SK-N-SH treated with all-trans-retinoic acid at 6 μM for 48 hours (cell line): ENCODE measurements around the gene FIBIN.

ENCODE experiments used
- ATAC-seq: fragments of 200-7000 bp; cut with Tn5 transposase; 3 replicates; pipeline ENCODE4 v1.9.1; 2020; ENCODE audit warnings: mild to moderate bottlenecking, moderate library complexity
- ARNTL ChIP-seq: fragments of 450-650 bp; formaldehyde crosslinking; IDR thresholded peaks from 2 replicates; pipeline ENCODE4 v1.5.0; 2020; ENCODE audit warnings: low read depth, mild to moderate bottlenecking, moderate library complexity, borderline replicate concordance
- BACH2 ChIP-seq: fragments of 250-450 bp; sonication (Bioruptor Pico); IDR thresholded peaks from 2 replicates; pipeline ENCODE4 v1.9.0; 2021; ENCODE audit warnings: mild to moderate bottlenecking, borderline replicate concordance
- CSDC2 ChIP-seq: fragments of 250-450 bp; sonication (Bioruptor Pico); IDR thresholded peaks from 2 replicates; pipeline ENCODE4 v1.5.0; 2020; ENCODE audit warnings: mild to moderate bottlenecking, moderate library complexity
- ESRRG ChIP-seq: fragments of 250-450 bp; sonication (Bioruptor Pico); IDR thresholded peaks from 2 replicates; pipeline ENCODE4 v1.6.1; 2021; ENCODE audit warnings: mild to moderate bottlenecking
- GLIS3 ChIP-seq: fragments of 250-450 bp; sonication (Bioruptor Pico); IDR thresholded peaks from 2 replicates; pipeline ENCODE4 v1.5.0; 2020; ENCODE audit warnings: mild to moderate bottlenecking, moderate library complexity
- ISL1 ChIP-seq: fragments of 250-450 bp; sonication (Bioruptor Pico); IDR thresholded peaks from 2 replicates; pipeline ENCODE4 v2.1.2; 2022; ENCODE audit warnings: mild to moderate bottlenecking, moderate library complexity
- OSR1 ChIP-seq: fragments of 250-450 bp; sonication (Bioruptor Pico); IDR thresholded peaks from 2 replicates; pipeline ENCODE4 v1.8.0; 2022; ENCODE audit warnings: moderate library complexity, mild to moderate bottlenecking, inconsistent platforms
- PATZ1 ChIP-seq: fragments of 250-450 bp; sonication (Bioruptor Pico); IDR thresholded peaks from 2 replicates; pipeline ENCODE4 v1.8.0; 2020; ENCODE audit warnings: mild to moderate bottlenecking, moderate library complexity, borderline replicate concordance
- PPARA ChIP-seq: fragments of 250-450 bp; sonication (Bioruptor Pico); IDR thresholded peaks from 2 replicates; pipeline ENCODE4 v1.5.0; 2020; ENCODE audit warnings: mild to moderate bottlenecking, borderline replicate concordance
- RARB ChIP-seq: fragments of 250-450 bp; sonication (Bioruptor Pico); IDR thresholded peaks from 2 replicates; pipeline ENCODE4 v1.8.0; 2021; ENCODE audit warnings: mild to moderate bottlenecking, moderate library complexity
- SNAI2 ChIP-seq: fragments of 250-450 bp; sonication (Bioruptor Pico); IDR thresholded peaks from 2 replicates; pipeline ENCODE4 v1.5.0; 2020; ENCODE audit warnings: mild to moderate bottlenecking, moderate library complexity
- TCF4 ChIP-seq: fragments of 250-450 bp; sonication (Bioruptor Pico); IDR thresholded peaks from 2 replicates; pipeline ENCODE4 v1.8.0; 2021; ENCODE audit warnings: mild to moderate bottlenecking, moderate library complexity, borderline replicate concordance
- TOX ChIP-seq: fragments of 250-450 bp; sonication (Bioruptor Pico); IDR thresholded peaks from 2 replicates; pipeline ENCODE4 v1.8.0; 2021; ENCODE audit warnings: mild to moderate bottlenecking, moderate library complexity, borderline replicate concordance
- ZC3H10 ChIP-seq: fragments of 250-450 bp; sonication (Bioruptor Pico); IDR thresholded peaks from 2 replicates; pipeline ENCODE4 v1.5.1; 2021; ENCODE audit warnings: mild to moderate bottlenecking, moderate library complexity
- ZFP30 ChIP-seq: fragments of 450-650 bp; formaldehyde crosslinking; IDR thresholded peaks from 2 replicates; pipeline ENCODE4 v1.5.0; 2022; ENCODE audit warnings: mild to moderate bottlenecking, moderate library complexity
- ZNF70 ChIP-seq: fragments of 450-650 bp; formaldehyde crosslinking; IDR thresholded peaks from 2 replicates; pipeline ENCODE4 v1.5.0; 2020; ENCODE audit warnings: mild to moderate bottlenecking, moderate library complexity
- ZNF8 ChIP-seq: fragments of 450-650 bp; formaldehyde crosslinking; IDR thresholded peaks from 2 replicates; pipeline ENCODE4 v1.5.0; 2020; ENCODE audit warnings: mild to moderate bottlenecking, moderate library complexity
- TF ChIP-seq, protein P1 (sequence below): fragments of 250-450 bp; sonication (Bioruptor Pico); IDR thresholded peaks from 2 replicates; pipeline ENCODE4 v1.5.0; 2020; ENCODE audit warnings: mild to moderate bottlenecking, moderate library complexity
- TF ChIP-seq, protein P2 (sequence below): fragments of 250-450 bp; sonication (Bioruptor Pico); IDR thresholded peaks from 2 replicates; pipeline ENCODE4 v1.5.1; 2021; ENCODE audit warnings: mild to moderate bottlenecking, moderate library complexity
- TF ChIP-seq, protein P3 (sequence below): fragments of 250-450 bp; sonication (Bioruptor Pico); IDR thresholded peaks from 2 replicates; pipeline ENCODE4 v1.8.0; 2021; ENCODE audit warnings: low read depth, mild to moderate bottlenecking, moderate library complexity, borderline replicate concordance

The FIBIN gene

DNA sequence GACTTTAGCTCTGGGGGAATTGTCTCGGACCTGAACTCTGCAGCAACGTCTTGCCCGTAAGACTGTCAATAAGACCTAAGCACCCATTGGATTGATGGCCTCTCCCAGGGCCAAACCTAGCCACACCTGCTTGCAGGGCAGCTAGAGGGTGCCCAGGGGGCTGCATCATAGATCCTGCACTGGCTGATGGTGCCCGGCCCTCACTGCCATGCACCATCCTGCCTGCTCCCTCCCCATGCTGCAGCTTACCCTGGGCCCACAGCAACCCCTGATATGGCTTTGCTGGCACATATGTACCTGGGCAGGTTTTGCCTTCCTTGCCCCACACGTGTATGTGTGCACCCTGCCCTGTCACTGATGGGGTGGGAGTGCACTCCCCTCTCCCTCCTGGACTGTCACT is 37.8 kb downstream of the FIBIN start (continued):
- TF ChIP-seq, protein P1, sequence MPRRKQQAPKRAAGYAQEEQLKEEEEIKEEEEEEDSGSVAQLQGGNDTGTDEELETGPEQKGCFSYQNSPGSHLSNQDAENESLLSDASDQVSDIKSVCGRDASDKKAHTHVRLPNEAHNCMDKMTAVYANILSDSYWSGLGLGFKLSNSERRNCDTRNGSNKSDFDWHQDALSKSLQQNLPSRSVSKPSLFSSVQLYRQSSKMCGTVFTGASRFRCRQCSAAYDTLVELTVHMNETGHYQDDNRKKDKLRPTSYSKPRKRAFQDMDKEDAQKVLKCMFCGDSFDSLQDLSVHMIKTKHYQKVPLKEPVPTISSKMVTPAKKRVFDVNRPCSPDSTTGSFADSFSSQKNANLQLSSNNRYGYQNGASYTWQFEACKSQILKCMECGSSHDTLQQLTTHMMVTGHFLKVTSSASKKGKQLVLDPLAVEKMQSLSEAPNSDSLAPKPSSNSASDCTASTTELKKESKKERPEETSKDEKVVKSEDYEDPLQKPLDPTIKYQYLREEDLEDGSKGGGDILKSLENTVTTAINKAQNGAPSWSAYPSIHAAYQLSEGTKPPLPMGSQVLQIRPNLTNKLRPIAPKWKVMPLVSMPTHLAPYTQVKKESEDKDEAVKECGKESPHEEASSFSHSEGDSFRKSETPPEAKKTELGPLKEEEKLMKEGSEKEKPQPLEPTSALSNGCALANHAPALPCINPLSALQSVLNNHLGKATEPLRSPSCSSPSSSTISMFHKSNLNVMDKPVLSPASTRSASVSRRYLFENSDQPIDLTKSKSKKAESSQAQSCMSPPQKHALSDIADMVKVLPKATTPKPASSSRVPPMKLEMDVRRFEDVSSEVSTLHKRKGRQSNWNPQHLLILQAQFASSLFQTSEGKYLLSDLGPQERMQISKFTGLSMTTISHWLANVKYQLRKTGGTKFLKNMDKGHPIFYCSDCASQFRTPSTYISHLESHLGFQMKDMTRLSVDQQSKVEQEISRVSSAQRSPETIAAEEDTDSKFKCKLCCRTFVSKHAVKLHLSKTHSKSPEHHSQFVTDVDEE, result no peak
- TF ChIP-seq PATZ1 (CRISPR knock-in tag) (no peak), ZNF8 (CRISPR knock-in tag) (no peak)

GRCh38 chr11:27039873-27040272 is 46.0 kb downstream of the FIBIN start:
- no peak for TF ChIP-seq ARNTL (CRISPR knock-in tag)
- TF ChIP-seq CSDC2 (CRISPR knock-in tag), result no peak
- TF ChIP-seq, protein P2, sequence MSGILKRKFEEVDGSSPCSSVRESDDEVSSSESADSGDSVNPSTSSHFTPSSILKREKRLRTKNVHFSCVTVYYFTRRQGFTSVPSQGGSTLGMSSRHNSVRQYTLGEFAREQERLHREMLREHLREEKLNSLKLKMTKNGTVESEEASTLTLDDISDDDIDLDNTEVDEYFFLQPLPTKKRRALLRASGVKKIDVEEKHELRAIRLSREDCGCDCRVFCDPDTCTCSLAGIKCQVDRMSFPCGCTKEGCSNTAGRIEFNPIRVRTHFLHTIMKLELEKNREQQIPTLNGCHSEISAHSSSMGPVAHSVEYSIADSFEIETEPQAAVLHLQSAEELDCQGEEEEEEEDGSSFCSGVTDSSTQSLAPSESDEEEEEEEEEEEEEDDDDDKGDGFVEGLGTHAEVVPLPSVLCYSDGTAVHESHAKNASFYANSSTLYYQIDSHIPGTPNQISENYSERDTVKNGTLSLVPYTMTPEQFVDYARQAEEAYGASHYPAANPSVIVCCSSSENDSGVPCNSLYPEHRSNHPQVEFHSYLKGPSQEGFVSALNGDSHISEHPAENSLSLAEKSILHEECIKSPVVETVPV, result no peak
- TF ChIP-seq BACH2, result no peak
- no peak for TF ChIP-seq RARB (CRISPR knock-in tag)
- TF ChIP-seq, protein P1, result no peak
- no peak for TF ChIP-seq PATZ1 (CRISPR knock-in tag)
- no peak for TF ChIP-seq ZNF8 (CRISPR knock-in tag)
- TF ChIP-seq, protein P3, sequence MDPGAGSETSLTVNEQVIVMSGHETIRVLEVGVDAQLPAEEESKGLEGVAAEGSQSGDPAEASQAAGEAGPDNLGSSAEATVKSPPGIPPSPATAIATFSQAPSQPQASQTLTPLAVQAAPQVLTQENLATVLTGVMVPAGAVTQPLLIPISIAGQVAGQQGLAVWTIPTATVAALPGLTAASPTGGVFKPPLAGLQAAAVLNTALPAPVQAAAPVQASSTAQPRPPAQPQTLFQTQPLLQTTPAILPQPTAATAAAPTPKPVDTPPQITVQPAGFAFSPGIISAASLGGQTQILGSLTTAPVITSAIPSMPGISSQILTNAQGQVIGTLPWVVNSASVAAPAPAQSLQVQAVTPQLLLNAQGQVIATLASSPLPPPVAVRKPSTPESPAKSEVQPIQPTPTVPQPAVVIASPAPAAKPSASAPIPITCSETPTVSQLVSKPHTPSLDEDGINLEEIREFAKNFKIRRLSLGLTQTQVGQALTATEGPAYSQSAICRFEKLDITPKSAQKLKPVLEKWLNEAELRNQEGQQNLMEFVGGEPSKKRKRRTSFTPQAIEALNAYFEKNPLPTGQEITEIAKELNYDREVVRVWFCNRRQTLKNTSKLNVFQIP (CRISPR knock-in tag), result no peak
- no peak for TF ChIP-seq ESRRG (CRISPR knock-in tag)
- TF ChIP-seq ZNF70 (CRISPR knock-in tag), result no peak
- TF ChIP-seq GLIS3, result no peak
- TF ChIP-seq PPARA, result no peak
- TF ChIP-seq SNAI2 (CRISPR knock-in tag), result no peak
- TF ChIP-seq ZC3H10 (CRISPR knock-in tag), result no peak
- ATAC-seq, result no peak

DNA sequence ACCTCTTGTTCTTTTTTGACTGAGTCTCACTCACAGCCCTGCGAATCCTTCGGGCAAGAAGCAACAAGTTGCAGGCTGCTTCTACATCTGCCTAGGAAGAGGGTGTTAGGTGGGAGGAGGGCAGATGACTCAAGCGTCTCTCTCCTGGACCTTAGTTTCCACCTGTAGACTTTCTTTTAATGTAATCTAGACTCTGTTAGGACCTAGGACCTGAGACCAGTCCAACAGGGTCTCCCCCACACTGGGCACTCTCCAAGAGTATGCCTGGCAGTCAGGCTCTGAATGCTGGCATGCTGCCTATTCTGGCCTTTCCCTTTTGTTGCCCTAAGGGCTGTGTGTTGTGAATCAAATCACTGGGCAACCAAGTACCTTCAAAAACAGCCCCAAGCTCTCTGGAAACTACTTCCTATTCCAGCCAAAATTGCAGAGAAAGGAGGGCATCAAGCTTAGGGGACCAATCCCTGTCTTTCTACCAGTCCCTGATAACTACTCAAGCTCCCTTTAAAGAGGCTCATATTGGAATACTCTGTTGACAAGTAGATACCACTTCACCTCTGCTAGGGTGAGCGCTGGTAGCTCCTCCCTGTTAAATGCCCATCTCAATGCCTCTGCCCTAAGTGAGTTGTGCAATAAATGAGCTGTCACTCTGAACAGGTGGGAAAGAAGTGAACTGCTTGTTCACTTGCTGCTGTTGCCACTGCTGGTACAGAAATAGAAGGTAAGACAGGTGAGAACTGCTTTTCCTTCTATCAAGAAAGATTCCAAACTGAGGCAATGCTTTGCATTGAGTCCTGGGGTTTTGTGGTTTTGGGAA is 46.6 kb downstream of the FIBIN start, which contains the start of gene BBOX1:
Gene BBOX1 (plus strand): TSS at position 514 of the 814 bp plus-strand sequence. CDS start 14,616 bp downstream, outside the sequence.
- TF ChIP-seq TOX, result no peak
- TF ChIP-seq ISL1, result no peak
- TF ChIP-seq PPARA, result no peak
- TF ChIP-seq CSDC2 (CRISPR knock-in tag), result no peak
- TF ChIP-seq RARB (CRISPR knock-in tag), result no peak
- TF ChIP-seq ZC3H10 (CRISPR knock-in tag), result no peak
- TF ChIP-seq OSR1 (CRISPR knock-in tag), result no peak
- no peak for TF ChIP-seq ZFP30
- no peak for TF ChIP-seq BACH2
- no peak for TF ChIP-seq TCF4
- no peak for TF ChIP-seq GLIS3
- TF ChIP-seq, all 23 proteins: peak for 0
- ATAC-seq, result peak; percentile 56; the same call in 2 of the 3 replicates
